GM18499 (cell line): Measurements from ENCODE around the gene RUFY1.
"Not testable (repeated sequence)": the region's sequence is repeated elsewhere in the genome, so short reads cannot be mapped to it uniquely, and the experiment has no call there.

ENCODE experiments used
- ATAC-seq: cut with Tn5 transposase; IDR thresholded peaks from one replicate; pipeline ENCODE4 v1.9.1; 2021; ENCODE audit warnings: moderate number of reproducible peaks; ENCODE audit not compliant: insufficient read depth, unreplicated experiment

Gene RUFY1

GRCh38 chr5:179650245-179650644 is 99.9 kb downstream of the RUFY1 start:
- not testable (repeated sequence) for ATAC-seq

GRCh38 chr5:179653135-179653534 is 102.8 kb downstream of the RUFY1 start:
- ATAC-seq: not testable (repeated sequence)

GRCh38 chr5:179657302-179658178 is 107.2 kb downstream of the RUFY1 start:
- not testable (repeated sequence) for ATAC-seq

GRCh38 chr5:179658179-179658856 is 108.0 kb downstream of the RUFY1 start:
- ATAC-seq: not testable (repeated sequence)
